Lung (tissue), 12 donors: ENCODE measurements around the gene PRPF6. TPM values are rescaled to one million over a fixed set of nuclear protein-coding genes. Genes with fewer than 3 reads are reported as not detected.

ENCODE experiments used
- ATAC-seq: fragments of 200-7000 bp; cut with Tn5 transposase; one replicate; pipeline ENCODE4 v1.9.1; 2020; ENCODE audit warnings: moderate number of reproducible peaks; ENCODE audit not compliant: insufficient read depth, low FRiP score
- DNase-seq, 3 donors: peaks; one replicate each; pipeline ENCODE4 v3.0.0-alpha.2; 2013 to 2017
- H3K27ac ChIP-seq, 2 donors: one replicate each; pipeline ENCODE4 v1.5.1; 2013; ENCODE audit warnings: mild to moderate bottlenecking in 2 of 2, moderate library complexity in 2 of 2, control low read depth in 1 of 2, inconsistent platforms in 1 of 2, low read depth in 1 of 2, low read length in 1 of 2
- H3K27me3 ChIP-seq, 3 donors: one replicate each; pipeline ENCODE4 v1.5.1; 2013; ENCODE audit warnings: low read length in 2 of 3; ENCODE audit not compliant: control insufficient read depth in 3 of 3, insufficient read depth in 3 of 3
- H3K36me3 ChIP-seq, 4 donors: one replicate each; pipeline ENCODE4 v1.5.1; 2013; ENCODE audit warnings: low read length in 4 of 4, mild to moderate bottlenecking in 1 of 4, moderate library complexity in 1 of 4; ENCODE audit not compliant: control insufficient read depth in 4 of 4, insufficient read depth in 4 of 4
- H3K4me1 ChIP-seq, 5 donors: one replicate each; pipeline ENCODE4 v1.5.1; 2013; ENCODE audit warnings: low read length in 5 of 5, mild to moderate bottlenecking in 2 of 5, moderate library complexity in 1 of 5; ENCODE audit not compliant: control insufficient read depth in 5 of 5, insufficient read depth in 5 of 5
- H3K4me3 ChIP-seq: one replicate; pipeline ENCODE4 v1.5.1; 2013; ENCODE audit warnings: mild to moderate bottlenecking, control low read depth, moderate library complexity
- H3K9ac ChIP-seq, 2 donors: one replicate each; pipeline ENCODE4 v1.5.1; 2013; ENCODE audit warnings: low read length in 2 of 2, control low read depth in 1 of 2; ENCODE audit not compliant: insufficient read depth in 1 of 2
- H3K9me3 ChIP-seq, 4 donors: one replicate each; pipeline ENCODE4 v1.5.1; 2013; ENCODE audit warnings: low read length in 3 of 4, mild to moderate bottlenecking in 1 of 4, moderate library complexity in 1 of 4; ENCODE audit not compliant: control insufficient read depth in 4 of 4, insufficient read depth in 3 of 4
- WGBS, 2 donors: extraction: QIAGEN DNeasy Blood & Tissue Kit; methylation state at CpG; one replicate each; pipeline ENCODE4 v1.1.7; 2013; 5-methylcytosine and 5-hydroxymethylcytosine counted together
- polyA plus RNA-seq, 2 donors: library from polyadenylated mRNA; stranded (reverse); fragments of 200-250 nt; gene quantifications; one replicate each; pipeline ENCODE4 v1.2.1, GENCODE V29; 2013
- total RNA-seq, 2 donors: library from RNA; depleted of rRNA in 1 of 2; stranded (reverse); fragments of >200 nt in 1 of 2; gene quantifications; one replicate each; pipeline ENCODE4 v1.2.1, GENCODE V29; 2014 to 2021
- TF ChIP-seq, protein P1 (sequence below): IDR thresholded peaks from 2 replicates; pipeline ENCODE4 v1.5.1; 2012; ENCODE audit warnings: mild to moderate bottlenecking; ENCODE audit errors: control extremely low read depth, extremely low read depth
- donor health status: control.
- donor health status: control.
- donor health status: Bipolar disorder and iron deficiency.
- donor health status: healthy.
- donor health status: DM: yes; HTN: yes; CAD: no.

PRPF6 gene
- total and polyA plus RNA-seq, 4 donors, result 43.6 to 65.0 (median 54.2) TPM

DNA sequence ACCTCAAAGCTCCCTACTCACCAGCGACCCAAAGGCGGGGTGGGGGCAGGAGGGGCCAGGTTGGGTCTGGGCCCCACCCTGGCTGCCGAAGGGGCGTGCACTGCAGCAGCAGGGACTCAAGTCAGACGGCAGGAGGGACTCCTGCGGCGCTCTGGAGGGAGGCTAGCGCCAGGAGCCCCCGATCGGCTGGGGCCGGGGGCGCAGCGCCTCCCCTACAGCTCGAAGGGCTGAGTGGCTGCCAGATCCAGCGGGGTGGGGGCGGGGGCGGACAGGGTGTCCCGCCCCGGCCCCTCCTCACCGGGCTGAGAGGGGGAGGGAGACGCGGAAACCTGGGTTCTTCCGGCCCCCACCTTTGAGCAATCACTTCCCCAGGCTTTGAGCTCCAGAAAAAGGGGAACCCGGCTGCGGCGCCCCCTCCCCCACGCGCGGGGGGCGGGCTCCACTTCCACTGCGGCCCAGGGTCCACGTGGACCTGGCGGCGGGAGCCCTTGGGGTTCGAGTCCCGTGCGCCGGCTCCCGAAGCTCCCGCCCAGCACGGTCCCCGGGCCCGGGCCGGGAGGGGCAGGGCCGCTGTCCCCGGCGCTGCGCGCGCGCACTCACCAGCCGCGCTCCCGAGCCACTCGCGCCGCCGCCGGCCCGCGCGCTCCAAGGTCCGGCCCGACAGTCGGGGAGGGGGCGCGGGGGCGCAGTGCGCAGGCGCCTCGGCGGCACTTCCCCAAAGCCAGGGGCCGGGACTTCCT lies 98.5 kb downstream of the PRPF6 start, which contains the start of gene RGS19:
RGS19 (minus strand) TSS at position 246 of the 740 bp plus-strand sequence. CDS start 2,632 bp downstream, outside the sequence.
- H3K9me3 ChIP-seq, result no peaks in the 10 kb centered on the region
- H3K36me3 ChIP-seq, result peaks cover 0 to 14% (median 0%) of the 10 kb centered on the region in 4 donors
- peak within 1 kb of the TSS; percentile 66 for H3K4me3 ChIP-seq
- H3K4me1 ChIP-seq, result peaks cover 0 to 49% (median 18%) of the 10 kb centered on the region in 5 donors
- H3K9ac ChIP-seq, result peak within 1 kb of the TSS; percentile 13 to 63
- TF ChIP-seq, protein P1, sequence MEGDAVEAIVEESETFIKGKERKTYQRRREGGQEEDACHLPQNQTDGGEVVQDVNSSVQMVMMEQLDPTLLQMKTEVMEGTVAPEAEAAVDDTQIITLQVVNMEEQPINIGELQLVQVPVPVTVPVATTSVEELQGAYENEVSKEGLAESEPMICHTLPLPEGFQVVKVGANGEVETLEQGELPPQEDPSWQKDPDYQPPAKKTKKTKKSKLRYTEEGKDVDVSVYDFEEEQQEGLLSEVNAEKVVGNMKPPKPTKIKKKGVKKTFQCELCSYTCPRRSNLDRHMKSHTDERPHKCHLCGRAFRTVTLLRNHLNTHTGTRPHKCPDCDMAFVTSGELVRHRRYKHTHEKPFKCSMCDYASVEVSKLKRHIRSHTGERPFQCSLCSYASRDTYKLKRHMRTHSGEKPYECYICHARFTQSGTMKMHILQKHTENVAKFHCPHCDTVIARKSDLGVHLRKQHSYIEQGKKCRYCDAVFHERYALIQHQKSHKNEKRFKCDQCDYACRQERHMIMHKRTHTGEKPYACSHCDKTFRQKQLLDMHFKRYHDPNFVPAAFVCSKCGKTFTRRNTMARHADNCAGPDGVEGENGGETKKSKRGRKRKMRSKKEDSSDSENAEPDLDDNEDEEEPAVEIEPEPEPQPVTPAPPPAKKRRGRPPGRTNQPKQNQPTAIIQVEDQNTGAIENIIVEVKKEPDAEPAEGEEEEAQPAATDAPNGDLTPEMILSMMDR, result no peak
- H3K27me3 ChIP-seq, result peaks cover 0 to 13% (median 2%) of the 10 kb centered on the region in 3 donors
- peak; percentile 56 for ATAC-seq
- peak; percentile 80 to 91 (median 80) for DNase-seq
- H3K27ac ChIP-seq, result peak within 1 kb of the TSS; percentile 24 to 86
- WGBS, 2 donors, result 0% methylated on average over 40 to 72 of the region's 73 CpGs

DNA sequence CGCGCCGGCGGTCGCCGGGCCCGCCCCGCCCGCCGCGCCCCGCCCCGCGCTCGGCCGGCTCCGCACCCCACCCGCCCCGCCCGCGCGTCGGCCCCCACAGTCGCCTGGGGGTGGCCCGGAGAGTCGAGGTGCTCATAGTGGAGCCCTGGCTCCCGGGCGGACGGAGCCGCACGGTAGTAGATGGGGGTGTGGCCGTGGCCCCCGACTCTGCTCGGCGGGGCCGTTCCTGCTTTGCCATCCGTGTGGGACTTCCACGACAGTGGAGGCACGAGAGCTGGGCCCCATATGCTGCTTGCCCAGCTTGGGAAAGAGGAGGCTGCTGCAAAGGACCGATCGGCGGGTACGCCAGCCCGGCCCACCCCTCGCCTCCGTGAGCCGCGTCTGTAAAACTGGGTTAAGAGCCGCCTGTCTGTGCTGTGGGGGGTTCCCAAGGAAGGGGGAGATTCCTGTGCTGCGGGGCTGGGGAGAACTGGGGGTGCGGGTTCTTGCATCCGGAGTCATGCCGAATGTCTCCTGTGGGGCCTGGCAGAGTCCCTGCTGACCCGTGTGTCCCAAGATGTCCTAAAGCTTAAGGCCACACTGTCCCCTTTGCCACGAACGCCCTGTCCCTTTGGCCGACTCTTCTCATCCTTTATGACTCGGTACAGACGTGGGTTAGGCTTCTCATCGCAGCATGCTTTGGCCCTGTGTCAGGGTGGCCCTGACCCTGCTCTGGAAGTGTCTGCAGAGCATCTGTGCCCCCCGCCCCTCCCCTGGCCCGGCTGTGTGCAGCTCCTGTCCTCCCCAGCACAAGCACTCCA lies 99.3 kb downstream of the PRPF6 start, which contains the start of gene OPRL1:
OPRL1 (plus strand) TSS at position 70 of the 800 bp plus-strand sequence. CDS start 12,639 bp downstream, outside the sequence.
- ATAC-seq (no peak), DNase-seq (peak in 1 of 3 donors; percentile 40)
- Histone ChIP-seq H3K36me3 (peaks cover 0 to 7% (median 0%) of the 10 kb centered on the region in 4 donors), H3K9me3 (no peaks in the 10 kb centered on the region), H3K27ac (peak within 1 kb of the TSS; percentile 24 to 86), H3K9ac (peak within 1 kb of the TSS; percentile 13 to 63), H3K4me3 (peak within 1 kb of the TSS; percentile 66), H3K4me1 (peaks cover 0 to 55% (median 22%) of the 10 kb centered on the region in 5 donors), H3K27me3 (peaks cover 3 to 20% (median 6%) of the 10 kb centered on the region in 3 donors)
- 4 to 5% methylated on average over 36 to 62 of the region's 62 CpGs for WGBS, 2 donors
- TF ChIP-seq, protein P1, result no peak

DNA sequence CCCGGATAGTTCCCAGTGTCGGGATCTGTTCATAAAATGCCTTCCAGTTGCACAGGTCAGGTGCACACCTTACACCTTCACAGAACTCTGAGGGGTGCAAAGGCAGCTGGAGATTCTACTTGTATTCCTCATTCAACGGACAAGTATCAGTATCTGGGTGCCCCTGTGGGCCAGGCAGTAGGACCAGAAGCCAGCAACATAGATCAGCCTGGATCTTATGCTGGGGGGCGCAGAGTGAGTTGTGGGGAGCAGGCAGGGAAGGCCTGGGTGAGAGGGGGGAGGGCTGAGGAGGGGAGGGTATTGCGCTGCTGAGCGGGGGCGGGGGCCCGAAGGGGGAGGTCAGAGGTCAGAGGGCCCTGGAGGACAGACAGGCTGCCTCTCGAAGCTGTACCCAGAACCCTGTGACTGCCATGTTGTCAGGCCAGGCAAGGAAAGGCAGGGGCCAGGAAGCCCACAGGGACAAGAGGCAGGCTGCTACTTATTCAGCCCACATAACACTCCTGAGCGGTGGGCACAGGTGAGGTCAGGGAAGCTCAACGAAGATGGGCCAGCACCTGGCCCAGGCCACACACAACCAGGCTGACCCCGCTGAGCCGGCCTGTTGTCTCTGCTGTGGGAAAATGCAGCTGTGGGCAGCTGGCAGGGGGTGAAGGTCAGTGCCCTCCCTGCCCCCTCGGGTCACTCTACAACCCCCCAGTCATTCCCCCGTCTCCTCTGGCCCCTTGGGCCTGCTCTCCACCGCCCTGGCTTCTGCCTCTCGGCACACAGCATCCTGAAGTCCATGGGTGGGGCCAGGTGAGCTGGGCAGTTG lies 100.1 kb downstream of the PRPF6 start:
- DNase-seq (no peak), ATAC-seq (no peak)
- Histone ChIP-seq H3K4me3 (no peak overlapping the region), H3K27me3 (peaks cover 3 to 28% (median 13%) of the 10 kb centered on the region in 3 donors), H3K9ac (no peak overlapping the region), H3K27ac (no peak overlapping the region), H3K9me3 (no peaks in the 10 kb centered on the region), H3K4me1 (peaks cover 0 to 55% (median 22%) of the 10 kb centered on the region in 5 donors), H3K36me3 (peaks cover 0 to 4% (median 0%) of the 10 kb centered on the region in 4 donors)
- WGBS, 2 donors, result 72 to 78% methylated on average over 16 to 17 of the region's 17 CpGs
- TF ChIP-seq, protein P1, result no peak
